Activated CD4-positive, alpha-beta memory T cell treated with anti-CD3 and anti-CD28 coated beads for 36 hours (primary cell): Measurements from ENCODE around the gene MAN2A1. TPM values are rescaled to one million over a fixed set of nuclear protein-coding genes. Genes with fewer than 3 reads are reported as not detected.
A peak's percentile ranks its signal among the peaks of the same experiment; 100 is the strongest.

ENCODE experiments used
- CTCF ChIA-PET: fragments of 350-600 bp; sonication (Branson Sonifier 250); formaldehyde crosslinking; loops from one replicate; lab custom pipeline; 2021; ENCODE audit warnings: antibody characterized with exemption, inconsistent platforms; lab: Charles Lee
- POLR2A ChIA-PET: fragments of 350-600 bp; sonication (Branson Sonifier 250); formaldehyde crosslinking; loops from one replicate; lab custom pipeline; 2021; ENCODE audit warnings: antibody characterized with exemption; lab: Charles Lee
- DNase-seq: peaks from one replicate; pipeline ENCODE4 v3.0.0-alpha.2; 2020
- H3K27ac Mint-ChIP-seq: one replicate; pipeline ENCODE4 v1.8.0; 2021; ENCODE audit warnings: mixed read lengths
- H3K27me3 Mint-ChIP-seq: one replicate; pipeline ENCODE4 v1.8.0; 2021; ENCODE audit warnings: mixed read lengths
- H3K36me3 Mint-ChIP-seq: one replicate; pipeline ENCODE4 v1.8.0; 2021; ENCODE audit warnings: mixed read lengths
- H3K4me1 Mint-ChIP-seq: one replicate; pipeline ENCODE4 v1.8.0; 2021; ENCODE audit warnings: low read depth, mixed read lengths
- H3K4me3 Mint-ChIP-seq: one replicate; pipeline ENCODE4 v1.8.0; 2021; ENCODE audit warnings: mild to moderate bottlenecking, mixed read lengths
- H3K9me3 Mint-ChIP-seq: one replicate; pipeline ENCODE4 v1.8.0; 2021; ENCODE audit warnings: mixed read lengths
- intact Hi-C: fragments of 100-400 bp; cut with micrococcal nuclease; formaldehyde crosslinking; loops from one replicate; pipeline ENCODE4 v1.15.1; 2023
- total RNA-seq, 2 experiments: library from RNA; stranded (reverse); gene quantifications; one replicate each; pipeline ENCODE4 v1.2.3, GENCODE V29; 2021

The MAN2A1 gene
- total RNA-seq, 2 experiments from 2014 or later, result 33.0 to 35.9 TPM

GRCh38 chr5:109708813-109709212, 19.1 kb downstream of the MAN2A1 start:
- Mint-ChIP-seq H3K4me1 (peaks cover 59% of the 10 kb centered on the region), H3K4me3 (no peak overlapping the region), H3K36me3 (peaks cover 3% of the 10 kb centered on the region), H3K27ac (no peak overlapping the region), H3K27me3 (no peaks in the 10 kb centered on the region), H3K9me3 (no peaks in the 10 kb centered on the region)
- ChIA-PET CTCF (no interaction called here), POLR2A (no interaction called here)
- intact Hi-C loops, result no loop called here
- no peak for DNase-seq

- CTCF ChIA-PET, result no interaction called here
- H3K27ac Mint-ChIP-seq, result no peak overlapping the region
Observed at GRCh38 chr5:109709225-109709624, 19.5 kb downstream of the MAN2A1 start.

GRCh38 chr5:109711673-109712072, 21.9 kb downstream of the MAN2A1 start:
- H3K36me3 Mint-ChIP-seq, result peaks cover 11% of the 10 kb centered on the region
- intact Hi-C loops, result no loop called here
- H3K9me3 Mint-ChIP-seq, result no peaks in the 10 kb centered on the region
- CTCF ChIA-PET, result interaction anchor here (0.7 kb wide), 1 partner anchor 23 kb away, joined by 3 read pairs; no protein-coding TSS in a partner anchor
- POLR2A ChIA-PET, result no interaction called here
- no peak for DNase-seq
- peaks cover 39% of the 10 kb centered on the region for H3K4me1 Mint-ChIP-seq
- no peak overlapping the region for H3K4me3 Mint-ChIP-seq
- H3K27me3 Mint-ChIP-seq, result no peaks in the 10 kb centered on the region
- H3K27ac Mint-ChIP-seq, result no peak overlapping the region

More at GRCh38 chr5:109709225-109709624, 19.5 kb downstream of the MAN2A1 start:
- POLR2A ChIA-PET, result no interaction called here
- H3K9me3 Mint-ChIP-seq, result no peaks in the 10 kb centered on the region
- intact Hi-C loops, result no loop called here
- H3K27me3 Mint-ChIP-seq, result no peaks in the 10 kb centered on the region
- H3K4me1 Mint-ChIP-seq, result peaks cover 57% of the 10 kb centered on the region
- H3K36me3 Mint-ChIP-seq, result peaks cover 3% of the 10 kb centered on the region
- no peak for DNase-seq
- no peak overlapping the region for H3K4me3 Mint-ChIP-seq

- no peak for DNase-seq
- intact Hi-C loops, result no loop called here
- POLR2A ChIA-PET, result interaction anchor here (0.6 to 0.9 kb wide), 3 partner anchors 26 to 307 kb away, joined by 3 to 5 read pairs (median 3); no protein-coding TSS in a partner anchor
- H3K9me3 Mint-ChIP-seq, result no peaks in the 10 kb centered on the region
- peaks cover 22% of the 10 kb centered on the region for H3K36me3 Mint-ChIP-seq
- no peak overlapping the region for H3K27ac Mint-ChIP-seq
- CTCF ChIA-PET, result interaction anchor here (0.6 kb wide), 1 partner anchor 1285 kb away, joined by 3 read pairs; no protein-coding TSS in a partner anchor
- H3K27me3 Mint-ChIP-seq, result no peaks in the 10 kb centered on the region
- peaks cover 30% of the 10 kb centered on the region for H3K4me1 Mint-ChIP-seq
- no peak overlapping the region for H3K4me3 Mint-ChIP-seq
Observed at GRCh38 chr5:109713453-109713852, 23.7 kb downstream of the MAN2A1 start.

- Mint-ChIP-seq H3K27ac (no peak overlapping the region), H3K36me3 (peaks cover 25% of the 10 kb centered on the region), H3K27me3 (no peaks in the 10 kb centered on the region), H3K4me3 (no peak overlapping the region), H3K4me1 (peaks cover 22% of the 10 kb centered on the region), H3K9me3 (no peaks in the 10 kb centered on the region)
- ChIA-PET POLR2A (no interaction called here), CTCF (no interaction called here)
- intact Hi-C loops, result no loop called here
- no peak for DNase-seq
Observed at GRCh38 chr5:109714592-109714991, 24.9 kb downstream of the MAN2A1 start.

GRCh38 chr5:109718216-109718615, 28.5 kb downstream of the MAN2A1 start:
- Mint-ChIP-seq H3K4me3 (no peak overlapping the region), H3K4me1 (peaks cover 12% of the 10 kb centered on the region), H3K27me3 (no peaks in the 10 kb centered on the region), H3K9me3 (no peaks in the 10 kb centered on the region), H3K27ac (no peak overlapping the region), H3K36me3 (peaks cover 26% of the 10 kb centered on the region)
- POLR2A ChIA-PET, result no interaction called here
- DNase-seq, result no peak
- intact Hi-C loops, result no loop called here
- CTCF ChIA-PET, result interaction anchor here (1.1 to 1.4 kb wide), 2 partner anchors 27 to 336 kb away, joined by 3 to 4 read pairs; no protein-coding TSS in a partner anchor

- no peak for DNase-seq
- Mint-ChIP-seq H3K9me3 (no peaks in the 10 kb centered on the region), H3K4me1 (peaks cover 14% of the 10 kb centered on the region), H3K36me3 (peaks cover 26% of the 10 kb centered on the region), H3K4me3 (no peak overlapping the region), H3K27ac (no peak overlapping the region), H3K27me3 (no peaks in the 10 kb centered on the region)
- intact Hi-C loops, result no loop called here
- ChIA-PET CTCF (interaction anchor here (1.1 to 1.4 kb wide), 2 partner anchors 28 to 335 kb away, joined by 3 to 4 read pairs; no protein-coding TSS in a partner anchor), POLR2A (no interaction called here)
Observed at GRCh38 chr5:109718632-109719031, 28.9 kb downstream of the MAN2A1 start.

GRCh38 chr5:109719978-109720377, 30.3 kb downstream of the MAN2A1 start:
- no peak for DNase-seq
- no peak overlapping the region for H3K4me3 Mint-ChIP-seq
- peaks cover 18% of the 10 kb centered on the region for H3K4me1 Mint-ChIP-seq
- no peaks in the 10 kb centered on the region for H3K9me3 Mint-ChIP-seq
- H3K36me3 Mint-ChIP-seq, result peaks cover 25% of the 10 kb centered on the region
- intact Hi-C loops, result no loop called here
- ChIA-PET CTCF (no interaction called here), POLR2A (no interaction called here)
- no peak overlapping the region for H3K27ac Mint-ChIP-seq
- no peaks in the 10 kb centered on the region for H3K27me3 Mint-ChIP-seq

- intact Hi-C loops, result no loop called here
- no peaks in the 10 kb centered on the region for H3K9me3 Mint-ChIP-seq
- DNase-seq, result no peak
- no peak overlapping the region for H3K27ac Mint-ChIP-seq
- H3K4me3 Mint-ChIP-seq, result no peak overlapping the region
- POLR2A ChIA-PET, result no interaction called here
- H3K4me1 Mint-ChIP-seq, result peaks cover 18% of the 10 kb centered on the region
- no peaks in the 10 kb centered on the region for H3K27me3 Mint-ChIP-seq
- peaks cover 18% of the 10 kb centered on the region for H3K36me3 Mint-ChIP-seq
- CTCF ChIA-PET, result no interaction called here
Observed at GRCh38 chr5:109721741-109722140, 32.0 kb downstream of the MAN2A1 start.

- Mint-ChIP-seq H3K9me3 (no peaks in the 10 kb centered on the region), H3K36me3 (peaks cover 14% of the 10 kb centered on the region), H3K4me3 (no peak overlapping the region), H3K4me1 (peaks cover 22% of the 10 kb centered on the region), H3K27ac (no peak overlapping the region), H3K27me3 (no peaks in the 10 kb centered on the region)
- DNase-seq, result no peak
- ChIA-PET POLR2A (no interaction called here), CTCF (no interaction called here)
- intact Hi-C loops, result no loop called here
Observed at GRCh38 chr5:109723606-109724005, 33.9 kb downstream of the MAN2A1 start.

- Mint-ChIP-seq H3K27me3 (no peaks in the 10 kb centered on the region), H3K36me3 (peaks cover 15% of the 10 kb centered on the region), H3K4me3 (no peak overlapping the region), H3K27ac (no peak overlapping the region), H3K4me1 (peaks cover 22% of the 10 kb centered on the region), H3K9me3 (no peaks in the 10 kb centered on the region)
- intact Hi-C loops, result no loop called here
- POLR2A ChIA-PET, result no interaction called here
- CTCF ChIA-PET, result interaction anchor here (1.6 kb wide), 1 partner anchor 37 kb away, joined by 4 read pairs; no protein-coding TSS in a partner anchor
- DNase-seq, result no peak
Observed at GRCh38 chr5:109725135-109725534, 35.4 kb downstream of the MAN2A1 start.

- H3K36me3 Mint-ChIP-seq, result peaks cover 20% of the 10 kb centered on the region
- H3K9me3 Mint-ChIP-seq, result no peaks in the 10 kb centered on the region
- DNase-seq, result peak; percentile 14
- H3K27ac Mint-ChIP-seq, result no peak overlapping the region
- intact Hi-C loops, result no loop called here
- H3K4me1 Mint-ChIP-seq, result peaks cover 41% of the 10 kb centered on the region
- POLR2A ChIA-PET, result interaction anchor here (0.6 to 0.8 kb wide), 2 partner anchors 27 to 238 kb away, joined by 3 to 5 read pairs; no protein-coding TSS in a partner anchor
- no peaks in the 10 kb centered on the region for H3K27me3 Mint-ChIP-seq
- CTCF ChIA-PET, result interaction anchor here (1.0 kb wide), 1 partner anchor 39 kb away, joined by 3 read pairs; no protein-coding TSS in a partner anchor
- H3K4me3 Mint-ChIP-seq, result no peak overlapping the region
Observed at GRCh38 chr5:109739741-109740728, 50.3 kb downstream of the MAN2A1 start.
